GM18519 (cell line): ENCODE data around the gene ZNF598.
"Not testable (repeated sequence)": the region's sequence is repeated elsewhere in the genome, so short reads cannot be mapped to it uniquely, and the experiment has no call there.

Experiments
- ATAC-seq: cut with Tn5 transposase; IDR thresholded peaks from one replicate; pipeline ENCODE4 v1.9.1; 2021; ENCODE audit warnings: mild to moderate bottlenecking, moderate library complexity; ENCODE audit not compliant: unreplicated experiment, low FRiP score

ZNF598 gene

GRCh38 chr16:2040787-2041522, 31.3 kb upstream of the ZNF598 start:
- no peak for ATAC-seq

- no peak for ATAC-seq
Observed at GRCh38 chr16:2040041-2040786, 30.6 kb upstream of the ZNF598 start.

GRCh38 chr16:2039274-2040031, 29.8 kb upstream of the ZNF598 start:
- ATAC-seq = no peak

GRCh38 chr16:2038382-2039231, 29.0 kb upstream of the ZNF598 start:
- ATAC-seq = no peak

GRCh38 chr16:2037647-2038381, 28.2 kb upstream of the ZNF598 start:
- no peak for ATAC-seq

GRCh38 chr16:2037115-2037514, 27.5 kb upstream of the ZNF598 start:
- no peak for ATAC-seq

- no peak for ATAC-seq
Observed at GRCh38 chr16:2036200-2036966, 26.8 kb upstream of the ZNF598 start.

- ATAC-seq = no peak
Observed at GRCh38 chr16:2035431-2036199, 26.0 kb upstream of the ZNF598 start.

GRCh38 chr16:2034696-2035430, 25.2 kb upstream of the ZNF598 start:
- no peak for ATAC-seq

GRCh38 chr16:2033909-2034695, 24.5 kb upstream of the ZNF598 start:
- ATAC-seq = not testable (repeated sequence)

GRCh38 chr16:2033057-2033908, 23.7 kb upstream of the ZNF598 start:
- ATAC-seq = no peak

GRCh38 chr16:2032285-2033056, 22.9 kb upstream of the ZNF598 start:
- ATAC-seq = no peak

- no peak for ATAC-seq
Observed at GRCh38 chr16:2031081-2031577, 21.5 kb upstream of the ZNF598 start.

- no peak for ATAC-seq
Observed at GRCh38 chr16:2030036-2030435, 20.4 kb upstream of the ZNF598 start.

GRCh38 chr16:2029350-2029749, 19.7 kb upstream of the ZNF598 start:
- no peak for ATAC-seq
